ELR (cell line): Measurements from ENCODE around the gene FARP1.

Experiments
- DNase-seq: peaks from one replicate; pipeline ENCODE4 v3.0.0-alpha.2; 2015; ENCODE audit warnings: low read depth

FARP1 gene

DNA sequence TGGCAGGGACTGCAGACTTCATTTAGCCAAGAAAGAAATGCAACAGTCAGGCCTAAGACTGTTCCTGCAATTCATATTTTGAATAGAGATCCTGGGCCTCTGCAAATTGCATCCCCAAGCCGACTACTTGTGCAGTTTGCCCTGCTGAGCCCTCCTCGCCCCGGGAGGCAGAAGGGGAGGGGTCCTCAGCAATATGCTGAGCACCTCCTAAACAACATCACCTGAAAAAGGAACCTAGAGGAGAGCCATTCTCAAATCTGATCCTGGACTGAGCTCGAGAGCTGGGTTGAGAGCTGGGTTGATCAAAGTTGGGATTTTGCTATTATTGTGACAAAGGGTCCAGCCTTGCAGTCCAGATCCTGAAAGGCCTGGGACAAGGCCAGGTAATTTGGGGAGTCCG is 304.2 kb downstream of the FARP1 start:
- DNase-seq = no peak

DNA sequence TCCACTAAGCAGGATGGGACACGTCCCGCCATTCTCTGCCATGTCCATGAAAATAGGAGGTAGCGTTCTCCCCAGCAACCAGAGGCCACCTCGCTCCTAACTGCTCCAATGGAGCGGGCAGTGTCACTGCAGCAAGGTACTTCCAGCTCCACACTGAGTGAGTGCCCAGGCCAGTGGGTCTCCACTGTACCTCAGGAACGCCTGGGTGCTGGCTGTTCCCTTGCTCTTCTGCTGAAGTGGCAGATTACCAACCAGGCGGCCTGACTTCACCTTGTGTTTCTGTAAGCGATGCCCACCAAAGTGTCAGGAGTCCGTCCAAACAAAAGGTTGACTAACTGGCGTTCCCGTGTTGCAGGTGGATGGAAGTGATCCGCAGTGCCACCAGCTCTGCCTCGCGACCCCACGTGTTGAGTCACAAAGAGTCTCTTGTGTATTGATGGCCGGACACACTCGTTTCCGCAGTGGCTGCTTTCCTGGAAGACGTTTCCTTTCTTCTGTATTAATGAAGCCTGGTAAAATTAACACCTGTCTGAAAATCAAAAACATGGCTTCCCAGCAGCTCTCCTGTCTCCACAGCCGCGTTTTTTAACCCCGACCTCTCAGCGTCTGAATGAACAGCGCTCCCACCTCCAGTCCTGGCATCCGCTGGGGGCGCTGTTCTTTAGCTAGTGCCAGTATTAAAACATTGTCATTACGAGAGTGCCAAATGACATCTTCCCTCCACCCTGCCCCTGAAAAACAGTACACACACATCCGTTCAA is 305.2 kb downstream of the FARP1 start:
- DNase-seq = peak; percentile 33

GRCh38 chr13:98448642-98448928 is 305.7 kb downstream of the FARP1 start:
- no peak for DNase-seq

GRCh38 chr13:98449273-98449672 is 306.4 kb downstream of the FARP1 start:
- DNase-seq = no peak

DNA sequence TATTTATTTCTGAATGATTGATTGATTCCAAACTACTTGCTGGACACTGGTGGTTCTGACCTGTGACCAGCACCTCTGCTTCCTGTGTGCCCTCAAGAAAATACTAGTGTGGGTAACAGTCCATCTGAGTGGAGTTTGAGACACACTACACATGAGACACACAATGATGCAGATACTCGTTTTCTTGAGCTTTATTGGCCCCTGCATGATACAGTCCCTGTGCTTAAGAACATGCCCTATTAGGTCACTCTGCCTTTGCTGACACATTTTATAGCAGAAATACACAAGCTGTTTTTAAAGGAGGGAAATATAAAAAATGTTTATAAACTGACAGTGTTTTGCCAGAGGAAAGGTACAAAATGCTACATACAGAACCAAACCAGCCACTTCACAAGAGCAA is 307.1 kb downstream of the FARP1 start:
- DNase-seq = no peak

DNA sequence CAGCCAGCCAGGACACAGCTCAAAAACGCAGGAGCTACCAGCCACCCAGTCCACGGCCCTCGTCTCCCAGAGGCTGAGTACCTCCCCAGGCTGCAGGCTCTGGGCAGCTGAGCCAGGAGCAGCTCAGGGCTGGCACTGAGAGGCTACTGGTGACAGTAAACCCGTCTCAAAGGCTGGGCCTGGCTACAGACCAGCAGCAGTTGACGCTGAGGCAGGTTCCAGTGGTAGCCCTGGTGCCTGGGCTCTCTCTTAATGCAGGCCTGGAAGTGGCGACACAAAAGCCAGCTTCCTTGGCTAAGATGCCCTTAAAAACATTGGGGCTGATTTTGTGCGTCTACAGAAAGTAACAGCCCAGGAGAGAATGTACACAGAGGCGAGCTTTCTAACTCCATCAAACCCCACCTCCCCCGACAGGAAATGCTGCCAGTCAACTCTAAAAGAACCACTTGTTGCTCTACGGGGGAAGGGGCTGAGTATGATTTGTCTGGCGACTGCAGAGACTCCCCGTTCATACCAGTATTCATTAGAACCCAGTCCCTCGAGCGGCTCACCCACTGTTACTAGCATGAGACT is 307.7 kb downstream of the FARP1 start:
- no peak for DNase-seq

DNA sequence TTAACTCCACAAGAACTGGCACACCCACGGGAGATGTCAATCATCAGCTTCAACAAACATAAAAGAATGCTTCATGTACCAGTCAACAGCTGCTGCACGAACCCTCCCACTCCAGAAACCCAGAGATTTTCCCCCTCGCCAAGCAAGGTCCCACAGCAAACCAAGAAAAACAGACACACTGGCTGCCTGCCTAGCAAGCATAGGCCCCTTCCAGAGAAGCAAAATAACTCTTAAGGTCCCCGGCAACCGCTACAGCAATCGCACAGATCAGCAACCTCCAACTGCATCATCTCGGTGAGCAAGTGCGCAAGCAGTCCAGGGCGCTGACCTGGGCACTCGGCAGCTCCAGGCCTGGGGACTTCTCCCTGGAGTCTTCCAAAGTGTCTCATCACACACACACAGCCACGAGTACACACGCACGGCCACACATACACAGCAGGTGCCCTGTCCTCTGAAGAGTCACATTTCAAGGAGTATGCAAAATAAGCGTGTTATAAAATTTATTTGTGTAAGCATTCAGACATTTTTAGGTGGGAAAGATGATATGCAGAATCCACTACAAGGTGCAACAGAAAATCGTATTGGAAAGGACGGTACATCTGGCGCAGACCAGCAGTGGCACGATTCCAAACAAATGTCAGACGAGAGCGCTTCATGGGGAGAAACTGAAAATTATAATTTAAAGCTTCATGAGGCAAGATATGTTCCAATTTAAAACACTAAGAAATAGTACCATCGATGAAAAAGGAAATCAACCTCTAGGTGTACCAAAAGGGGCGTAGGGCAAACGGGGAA is 309.0 kb downstream of the FARP1 start:
- DNase-seq = no peak

- DNase-seq = no peak
Observed at GRCh38 chr13:98452851-98453843, 310.3 kb downstream of the FARP1 start.

DNA sequence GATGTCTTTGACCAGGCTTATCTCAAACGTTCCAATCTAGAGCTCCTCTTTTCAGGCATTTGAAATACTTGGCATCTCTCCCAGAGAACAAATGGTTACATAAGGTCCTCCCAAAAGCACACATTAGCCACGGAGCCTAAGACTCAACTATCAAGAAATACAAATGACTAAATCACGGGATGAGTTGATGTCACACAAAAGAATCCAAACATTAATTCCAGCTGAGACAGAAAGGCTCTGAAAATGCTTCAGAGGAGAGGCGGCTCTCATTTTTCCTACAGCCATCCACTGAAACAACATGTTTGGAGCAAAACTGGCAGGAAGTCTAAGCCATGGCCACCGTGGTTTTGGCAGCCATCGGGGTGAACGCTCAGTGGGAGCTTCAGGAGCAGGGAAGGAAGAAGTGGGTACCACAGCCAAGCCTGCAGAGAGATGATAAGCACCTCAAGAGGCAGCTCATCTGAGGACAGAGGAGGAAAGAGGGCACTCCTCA is 311.5 kb downstream of the FARP1 start:
- DNase-seq = peak; percentile 59

GRCh38 chr13:98456413-98456845 is 313.5 kb downstream of the FARP1 start:
- DNase-seq = no peak

GRCh38 chr13:98457053-98457452 is 314.2 kb downstream of the FARP1 start:
- no peak for DNase-seq

GRCh38 chr13:98458431-98458830 is 315.5 kb downstream of the FARP1 start:
- DNase-seq = no peak

DNA sequence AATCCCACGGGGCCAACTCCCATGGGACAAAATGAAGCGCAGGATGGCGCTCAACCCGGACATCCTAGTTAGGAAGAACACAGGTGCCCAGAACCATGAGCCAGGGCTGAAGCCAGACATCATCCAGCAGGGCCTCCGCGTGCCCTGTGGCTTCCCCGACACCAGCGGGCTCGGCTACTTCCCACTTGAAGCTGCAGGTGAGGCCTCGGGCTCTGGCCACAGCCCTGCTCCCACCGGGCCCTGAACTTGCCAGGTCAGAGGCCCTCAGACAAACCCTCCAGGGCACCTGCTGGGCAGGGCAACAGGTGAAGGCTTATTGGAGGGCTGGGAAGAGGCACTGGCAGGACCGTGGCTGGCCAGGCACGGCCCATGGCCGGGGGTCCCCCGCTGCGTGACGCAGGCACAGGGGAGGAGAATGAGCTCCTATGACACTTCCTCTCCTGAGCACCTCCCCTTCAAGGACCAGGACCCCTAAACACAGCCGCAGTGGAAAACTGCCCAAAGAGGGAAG is 316.3 kb downstream of the FARP1 start:
- no peak for DNase-seq

GRCh38 chr13:98459721-98460370 is 317.0 kb downstream of the FARP1 start:
- DNase-seq = no peak

- no peak for DNase-seq
Observed at GRCh38 chr13:98460516-98460915, 317.6 kb downstream of the FARP1 start.

GRCh38 chr13:98461486-98462240 is 318.8 kb downstream of the FARP1 start:
- no peak for DNase-seq

DNA sequence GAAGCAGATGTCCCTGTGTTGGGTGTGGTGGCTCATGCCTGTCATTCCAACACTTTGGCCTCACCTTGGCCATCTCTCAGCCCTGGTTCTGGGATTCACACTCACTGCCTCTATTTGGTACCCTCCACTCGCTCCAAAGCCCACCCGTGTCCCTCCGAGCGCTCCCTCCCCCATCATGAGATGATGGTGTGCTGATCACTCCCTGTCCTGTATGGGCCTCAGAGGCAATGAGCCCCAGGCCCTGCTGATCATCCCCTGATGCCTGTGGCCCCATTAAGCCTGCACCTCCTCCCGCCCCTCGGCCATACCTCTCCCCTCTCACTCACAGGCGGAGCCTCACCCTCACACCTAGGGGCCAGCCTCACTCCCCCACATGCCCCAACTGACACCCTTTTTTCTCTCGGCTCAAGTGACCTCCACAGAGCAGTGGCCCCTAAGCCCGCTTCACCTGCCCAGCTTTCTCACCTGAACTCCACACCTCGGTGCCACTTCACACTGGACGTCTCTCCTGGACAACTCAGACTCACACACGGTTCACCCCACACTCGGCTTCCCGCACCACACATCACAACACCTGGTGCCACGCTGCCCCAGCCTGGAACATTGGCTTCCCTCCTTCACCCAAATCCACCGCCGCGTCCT is 319.5 kb downstream of the FARP1 start:
- DNase-seq = no peak

- no peak for DNase-seq
Observed at GRCh38 chr13:98462946-98463345, 320.1 kb downstream of the FARP1 start.

- DNase-seq = peak; percentile 85
Observed at GRCh38 chr13:98466634-98467236, 323.8 kb downstream of the FARP1 start.
